GM12891 (cell line): ENCODE data around the gene C9orf152.

Experiments
- POLR2A ChIP-seq: IDR thresholded peaks from 2 replicates; pipeline ENCODE4 v1.6.1; 2011; ENCODE audit warnings: low read depth, low read length, control low read depth
- POLR2AphosphoS5 ChIP-seq: IDR thresholded peaks from 2 replicates; pipeline ENCODE4 v1.6.1; 2011; ENCODE audit warnings: low read depth, low read length, control low read depth
- SPI1 ChIP-seq: IDR thresholded peaks from 2 replicates; pipeline ENCODE4 v1.6.1; 2011; ENCODE audit warnings: low read depth, low read length, control low read depth
- TAF1 ChIP-seq: IDR thresholded peaks from 2 replicates; pipeline ENCODE4 v1.6.1; 2011; ENCODE audit warnings: low read depth, low read length, control low read depth

DNA sequence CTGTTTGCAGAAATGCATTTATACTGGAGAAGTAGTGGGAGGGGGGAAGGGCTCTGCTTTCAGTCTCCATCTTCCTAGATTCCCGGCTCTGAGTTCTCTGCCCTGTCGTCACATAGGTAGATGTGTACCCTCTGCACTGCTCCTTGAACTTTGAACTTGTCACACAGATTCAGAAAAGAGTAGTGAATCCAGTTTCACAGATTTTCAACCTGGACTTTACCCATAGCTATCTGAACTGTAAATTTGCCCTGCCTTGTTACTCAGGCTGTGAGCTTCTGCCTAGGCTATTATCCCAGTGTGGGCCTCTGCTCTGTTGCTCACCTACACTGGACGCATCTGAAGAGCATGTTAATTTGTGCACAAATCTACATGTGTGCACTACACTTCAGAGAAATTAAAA, 12.8 kb upstream of the C9orf152 start:
- no peak for TF ChIP-seq POLR2AphosphoS5
- TF ChIP-seq POLR2A: no peak
- no peak for TF ChIP-seq TAF1
- TF ChIP-seq SPI1: no peak
